Measurements from ENCODE around the gene STX18. TPM values are rescaled to one million over a fixed set of nuclear protein-coding genes. Genes with fewer than 3 reads are reported as not detected.

Gene STX18
- total and polyA plus RNA-seq, 2 of the 13 experiments (the other 11 are each of a cell fraction or from before 2014, with no cell fraction given), result 23.9 to 37.1 TPM

DNA sequence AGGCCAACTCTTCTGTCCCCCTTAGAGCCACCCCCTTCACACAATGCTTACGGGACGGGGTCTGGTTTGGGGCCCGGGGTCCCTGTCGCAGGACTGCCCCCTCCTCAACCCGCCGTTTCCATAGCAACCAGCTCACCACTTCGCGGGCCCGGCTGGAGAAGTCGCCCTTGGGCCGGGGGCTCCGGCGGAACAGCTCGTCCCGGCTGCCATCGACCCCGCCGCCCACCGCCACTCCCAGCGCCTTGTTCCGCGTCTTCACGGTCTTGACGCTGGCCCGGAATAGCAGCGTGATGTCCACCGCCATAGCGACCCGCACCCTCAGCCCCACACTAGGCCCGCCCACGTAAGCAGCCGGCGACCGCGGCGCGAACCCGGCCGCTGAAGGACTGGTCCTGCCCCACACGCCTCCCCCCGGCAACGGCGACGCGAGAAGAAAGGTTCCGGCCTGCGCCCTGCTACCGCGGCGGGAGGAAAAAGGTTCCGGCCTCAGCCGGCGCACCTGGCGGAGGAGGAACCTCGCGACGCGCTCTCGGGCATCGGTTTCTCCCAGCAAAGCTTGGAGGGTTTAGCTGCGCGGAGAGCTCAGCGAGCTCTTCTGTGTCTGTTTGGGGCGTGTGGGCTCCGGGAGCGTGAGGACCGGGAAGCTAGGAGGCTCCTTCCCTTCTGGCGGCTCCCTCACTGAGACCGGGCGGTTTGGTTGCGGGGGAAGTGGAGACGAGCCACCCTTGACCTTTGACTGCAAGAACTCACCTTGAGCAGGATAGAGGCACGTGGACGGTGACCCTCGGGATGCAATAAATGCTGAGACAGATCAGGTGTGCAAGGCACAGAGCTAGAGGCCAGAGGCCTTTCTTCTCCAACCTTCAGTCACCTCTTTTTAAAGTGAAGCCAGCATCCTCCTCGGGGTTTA lies at the start of gene STX18 (continued):
- TF ChIP-seq, protein P1, sequence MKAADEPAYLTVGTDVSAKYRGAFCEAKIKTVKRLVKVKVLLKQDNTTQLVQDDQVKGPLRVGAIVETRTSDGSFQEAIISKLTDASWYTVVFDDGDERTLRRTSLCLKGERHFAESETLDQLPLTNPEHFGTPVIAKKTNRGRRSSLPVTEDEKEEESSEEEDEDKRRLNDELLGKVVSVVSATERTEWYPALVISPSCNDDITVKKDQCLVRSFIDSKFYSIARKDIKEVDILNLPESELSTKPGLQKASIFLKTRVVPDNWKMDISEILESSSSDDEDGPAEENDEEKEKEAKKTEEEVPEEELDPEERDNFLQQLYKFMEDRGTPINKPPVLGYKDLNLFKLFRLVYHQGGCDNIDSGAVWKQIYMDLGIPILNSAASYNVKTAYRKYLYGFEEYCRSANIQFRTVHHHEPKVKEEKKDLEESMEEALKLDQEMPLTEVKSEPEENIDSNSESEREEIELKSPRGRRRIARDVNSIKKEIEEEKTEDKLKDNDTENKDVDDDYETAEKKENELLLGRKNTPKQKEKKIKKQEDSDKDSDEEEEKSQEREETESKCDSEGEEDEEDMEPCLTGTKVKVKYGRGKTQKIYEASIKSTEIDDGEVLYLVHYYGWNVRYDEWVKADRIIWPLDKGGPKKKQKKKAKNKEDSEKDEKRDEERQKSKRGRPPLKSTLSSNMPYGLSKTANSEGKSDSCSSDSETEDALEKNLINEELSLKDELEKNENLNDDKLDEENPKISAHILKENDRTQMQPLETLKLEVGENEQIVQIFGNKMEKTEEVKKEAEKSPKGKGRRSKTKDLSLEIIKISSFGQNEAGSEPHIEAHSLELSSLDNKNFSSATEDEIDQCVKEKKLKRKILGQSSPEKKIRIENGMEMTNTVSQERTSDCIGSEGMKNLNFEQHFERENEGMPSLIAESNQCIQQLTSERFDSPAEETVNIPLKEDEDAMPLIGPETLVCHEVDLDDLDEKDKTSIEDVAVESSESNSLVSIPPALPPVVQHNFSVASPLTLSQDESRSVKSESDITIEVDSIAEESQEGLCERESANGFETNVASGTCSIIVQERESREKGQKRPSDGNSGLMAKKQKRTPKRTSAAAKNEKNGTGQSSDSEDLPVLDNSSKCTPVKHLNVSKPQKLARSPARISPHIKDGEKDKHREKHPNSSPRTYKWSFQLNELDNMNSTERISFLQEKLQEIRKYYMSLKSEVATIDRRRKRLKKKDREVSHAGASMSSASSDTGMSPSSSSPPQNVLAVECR (CRISPR knock-in tag; IDR thresholded peaks at IDR 0.05; ENCODE audit: borderline replicate concordance), result peak; percentile 99
- TF ChIP-seq TBP (CRISPR knock-in tag; IDR thresholded peaks at IDR 0.05) (peak; percentile 45; the same call in 1 of the 2 replicates), PHF8 (CRISPR knock-in tag; IDR thresholded peaks at IDR 0.05) (peak; percentile 99), CAMTA2 (CRISPR knock-in tag; IDR thresholded peaks at IDR 0.05; ENCODE audit: borderline replicate concordance) (no peak; the same call in 1 of the 2 replicates), ZNF75D (CRISPR knock-in tag; IDR thresholded peaks at IDR 0.05; ENCODE audit: borderline replicate concordance) (no peak; the same call in 1 of the 2 replicates), NR2C2 (CRISPR knock-in tag; IDR thresholded peaks at IDR 0.05; ENCODE audit: borderline replicate concordance) (peak; percentile 98), KMT2A (CRISPR knock-in tag; IDR thresholded peaks at IDR 0.05) (peak; percentile 100), IKZF1 (IDR thresholded peaks at IDR 0.05) (no peak), ZFAT (CRISPR knock-in tag; conservative IDR thresholded peaks at IDR 0.05) (no peak), ZNF3 (CRISPR knock-in tag; IDR thresholded peaks at IDR 0.05) (peak; percentile 43; the same call in 1 of the 2 replicates), SRSF1 (optimal IDR thresholded peaks at IDR 0.05; ENCODE audit: low read depth, low read length) (peak; percentile 67), ZNF446 (CRISPR knock-in tag; IDR thresholded peaks at IDR 0.05) (0 out of 2 replicates have a peak, but pooled peaks have one; percentile 24)
- TF ChIP-seq, protein P2, sequence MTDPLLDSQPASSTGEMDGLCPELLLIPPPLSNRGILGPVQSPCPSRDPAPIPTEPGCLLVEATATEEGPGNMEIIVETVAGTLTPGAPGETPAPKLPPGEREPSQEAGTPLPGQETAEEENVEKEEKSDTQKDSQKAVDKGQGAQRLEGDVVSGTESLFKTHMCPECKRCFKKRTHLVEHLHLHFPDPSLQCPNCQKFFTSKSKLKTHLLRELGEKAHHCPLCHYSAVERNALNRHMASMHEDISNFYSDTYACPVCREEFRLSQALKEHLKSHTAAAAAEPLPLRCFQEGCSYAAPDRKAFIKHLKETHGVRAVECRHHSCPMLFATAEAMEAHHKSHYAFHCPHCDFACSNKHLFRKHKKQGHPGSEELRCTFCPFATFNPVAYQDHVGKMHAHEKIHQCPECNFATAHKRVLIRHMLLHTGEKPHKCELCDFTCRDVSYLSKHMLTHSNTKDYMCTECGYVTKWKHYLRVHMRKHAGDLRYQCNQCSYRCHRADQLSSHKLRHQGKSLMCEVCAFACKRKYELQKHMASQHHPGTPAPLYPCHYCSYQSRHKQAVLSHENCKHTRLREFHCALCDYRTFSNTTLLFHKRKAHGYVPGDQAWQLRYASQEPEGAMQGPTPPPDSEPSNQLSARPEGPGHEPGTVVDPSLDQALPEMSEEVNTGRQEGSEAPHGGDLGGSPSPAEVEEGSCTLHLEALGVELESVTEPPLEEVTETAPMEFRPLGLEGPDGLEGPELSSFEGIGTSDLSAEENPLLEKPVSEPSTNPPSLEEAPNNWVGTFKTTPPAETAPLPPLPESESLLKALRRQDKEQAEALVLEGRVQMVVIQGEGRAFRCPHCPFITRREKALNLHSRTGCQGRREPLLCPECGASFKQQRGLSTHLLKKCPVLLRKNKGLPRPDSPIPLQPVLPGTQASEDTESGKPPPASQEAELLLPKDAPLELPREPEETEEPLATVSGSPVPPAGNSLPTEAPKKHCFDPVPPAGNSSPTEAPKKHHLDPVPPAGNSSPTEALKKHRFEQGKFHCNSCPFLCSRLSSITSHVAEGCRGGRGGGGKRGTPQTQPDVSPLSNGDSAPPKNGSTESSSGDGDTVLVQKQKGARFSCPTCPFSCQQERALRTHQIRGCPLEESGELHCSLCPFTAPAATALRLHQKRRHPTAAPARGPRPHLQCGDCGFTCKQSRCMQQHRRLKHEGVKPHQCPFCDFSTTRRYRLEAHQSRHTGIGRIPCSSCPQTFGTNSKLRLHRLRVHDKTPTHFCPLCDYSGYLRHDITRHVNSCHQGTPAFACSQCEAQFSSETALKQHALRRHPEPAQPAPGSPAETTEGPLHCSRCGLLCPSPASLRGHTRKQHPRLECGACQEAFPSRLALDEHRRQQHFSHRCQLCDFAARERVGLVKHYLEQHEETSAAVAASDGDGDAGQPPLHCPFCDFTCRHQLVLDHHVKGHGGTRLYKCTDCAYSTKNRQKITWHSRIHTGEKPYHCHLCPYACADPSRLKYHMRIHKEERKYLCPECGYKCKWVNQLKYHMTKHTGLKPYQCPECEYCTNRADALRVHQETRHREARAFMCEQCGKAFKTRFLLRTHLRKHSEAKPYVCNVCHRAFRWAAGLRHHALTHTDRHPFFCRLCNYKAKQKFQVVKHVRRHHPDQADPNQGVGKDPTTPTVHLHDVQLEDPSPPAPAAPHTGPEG (CRISPR knock-in tag; IDR thresholded peaks at IDR 0.05), result peak; percentile 83; the same call in 1 of the 2 replicates
- TF ChIP-seq, protein P3, sequence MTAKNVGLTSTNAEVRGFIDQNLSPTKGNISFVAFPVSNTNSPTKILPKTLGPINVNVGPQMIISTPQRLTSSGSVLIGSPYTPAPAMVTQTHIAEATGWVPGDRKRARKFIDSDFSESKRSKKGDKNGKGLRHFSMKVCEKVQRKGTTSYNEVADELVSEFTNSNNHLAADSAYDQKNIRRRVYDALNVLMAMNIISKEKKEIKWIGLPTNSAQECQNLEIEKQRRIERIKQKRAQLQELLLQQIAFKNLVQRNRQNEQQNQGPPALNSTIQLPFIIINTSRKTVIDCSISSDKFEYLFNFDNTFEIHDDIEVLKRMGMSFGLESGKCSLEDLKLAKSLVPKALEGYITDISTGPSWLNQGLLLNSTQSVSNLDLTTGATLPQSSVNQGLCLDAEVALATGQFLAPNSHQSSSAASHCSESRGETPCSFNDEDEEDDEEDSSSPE (CRISPR knock-in tag; IDR thresholded peaks at IDR 0.05), result peak; percentile 95
- TF ChIP-seq, protein P4, sequence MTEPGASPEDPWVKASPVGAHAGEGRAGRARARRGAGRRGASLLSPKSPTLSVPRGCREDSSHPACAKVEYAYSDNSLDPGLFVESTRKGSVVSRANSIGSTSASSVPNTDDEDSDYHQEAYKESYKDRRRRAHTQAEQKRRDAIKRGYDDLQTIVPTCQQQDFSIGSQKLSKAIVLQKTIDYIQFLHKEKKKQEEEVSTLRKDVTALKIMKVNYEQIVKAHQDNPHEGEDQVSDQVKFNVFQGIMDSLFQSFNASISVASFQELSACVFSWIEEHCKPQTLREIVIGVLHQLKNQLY (CRISPR knock-in tag; IDR thresholded peaks at IDR 0.05), result peak; percentile 54; the same call in 1 of the 2 replicates

Data from HepG2 (cell line).